Osteocyte (in vitro differentiated cells): ENCODE data around the gene XPA. TPM values are rescaled to one million over a fixed set of nuclear protein-coding genes. Genes with fewer than 3 reads are reported as not detected.

Source experiments
- DNase-seq: peaks from one replicate; pipeline ENCODE4 v3.0.0; 2021; ENCODE audit warnings: mixed read lengths; ENCODE audit not compliant: unreplicated experiment; ENCODE audit errors: extremely low spot score
- H3K27ac Mint-ChIP-seq: one replicate; pipeline ENCODE4 v1.8.0; 2021; ENCODE audit warnings: mild to moderate bottlenecking, mixed read lengths; ENCODE audit not compliant: unreplicated experiment
- H3K27me3 Mint-ChIP-seq: one replicate; pipeline ENCODE4 v1.8.0; 2021; ENCODE audit warnings: mixed read lengths; ENCODE audit not compliant: unreplicated experiment
- H3K36me3 Mint-ChIP-seq: one replicate; pipeline ENCODE4 v1.8.0; 2021; ENCODE audit warnings: mixed read lengths; ENCODE audit not compliant: unreplicated experiment
- H3K4me1 Mint-ChIP-seq: one replicate; pipeline ENCODE4 v1.8.0; 2021; ENCODE audit warnings: mixed read lengths; ENCODE audit not compliant: unreplicated experiment
- H3K4me3 Mint-ChIP-seq: one replicate; pipeline ENCODE4 v1.8.0; 2021; ENCODE audit warnings: mild to moderate bottlenecking, moderate library complexity, mixed read lengths; ENCODE audit not compliant: unreplicated experiment
- H3K9me3 Mint-ChIP-seq: one replicate; pipeline ENCODE4 v1.8.0; 2021; ENCODE audit warnings: mixed read lengths; ENCODE audit not compliant: unreplicated experiment
- CTCF ChIP-seq: fragments of 200-600 bp; sonication (generic); IDR thresholded peaks from 2 replicates; pipeline ENCODE4 v1.5.0; 2021; ENCODE audit warnings: antibody characterized with exemption, mild to moderate bottlenecking, moderate library complexity
- total RNA-seq: library from RNA; stranded (reverse); gene quantifications from 2 replicates; pipeline ENCODE4 v1.2.1, GENCODE V29; 2021

XPA gene
- total RNA-seq, 1 donor from 2014 or later, result 10.1 TPM

GRCh38 chr9:97632248-97632984, 64.7 kb downstream of the XPA start:
- no peak for TF ChIP-seq CTCF
- Mint-ChIP-seq H3K36me3 (peaks cover 2% of the 10 kb centered on the region), H3K27ac (peak overlapping the region; percentile 99), H3K9me3 (no peaks in the 10 kb centered on the region), H3K4me1 (peaks cover 32% of the 10 kb centered on the region), H3K27me3 (no peaks in the 10 kb centered on the region), H3K4me3 (peak overlapping the region; percentile 94)
- no peak for DNase-seq

- Mint-ChIP-seq H3K27me3 (no peaks in the 10 kb centered on the region), H3K36me3 (no peaks in the 10 kb centered on the region), H3K4me1 (peaks cover 22% of the 10 kb centered on the region), H3K4me3 (no peak overlapping the region), H3K27ac (no peak overlapping the region), H3K9me3 (no peaks in the 10 kb centered on the region)
- no peak for TF ChIP-seq CTCF
- DNase-seq, result no peak
These were observed 66.5 kb downstream of the XPA start for GRCh38 chr9:97630591-97630990.

- TF ChIP-seq CTCF, result no peak
- Mint-ChIP-seq H3K4me3 (no peak overlapping the region), H3K27me3 (no peaks in the 10 kb centered on the region), H3K36me3 (peaks cover 6% of the 10 kb centered on the region), H3K4me1 (peaks cover 10% of the 10 kb centered on the region), H3K27ac (peak overlapping the region; percentile 14), H3K9me3 (no peaks in the 10 kb centered on the region)
- DNase-seq, result no peak
These were observed 68.0 kb downstream of the XPA start for GRCh38 chr9:97629156-97629555.

- no peak for TF ChIP-seq CTCF
- Mint-ChIP-seq H3K27ac (no peak overlapping the region), H3K4me3 (no peak overlapping the region), H3K27me3 (no peaks in the 10 kb centered on the region), H3K9me3 (no peaks in the 10 kb centered on the region), H3K36me3 (peaks cover 8% of the 10 kb centered on the region), H3K4me1 (peaks cover 10% of the 10 kb centered on the region)
- no peak for DNase-seq
These were observed 68.5 kb downstream of the XPA start for GRCh38 chr9:97628668-97629067.

- no peak overlapping the region for H3K4me3 Mint-ChIP-seq
- H3K27ac Mint-ChIP-seq, result no peak overlapping the region
- no peak for TF ChIP-seq CTCF
These were observed 69.5 kb downstream of the XPA start for GRCh38 chr9:97627624-97628023.

More at GRCh38 chr9:97627624-97628023, 69.5 kb downstream of the XPA start:
- H3K4me1 Mint-ChIP-seq, result peaks cover 10% of the 10 kb centered on the region
- DNase-seq, result no peak
- H3K27me3 Mint-ChIP-seq, result no peaks in the 10 kb centered on the region
- peaks cover 8% of the 10 kb centered on the region for H3K36me3 Mint-ChIP-seq
- H3K9me3 Mint-ChIP-seq, result no peaks in the 10 kb centered on the region
